Naive thymus-derived CD8-positive, alpha-beta T cell (primary cell): Measurements from ENCODE around the gene PIM3. TPM values are rescaled to one million over a fixed set of nuclear protein-coding genes. Genes with fewer than 3 reads are reported as not detected.
"Not testable (repeated sequence)": the region's sequence is repeated elsewhere in the genome, so short reads cannot be mapped to it uniquely, and the experiment has no call there.

ENCODE experiments used
- ATAC-seq, 2 donors: fragments of 150-1000 bp; cut with Tn5 transposase in 1 of 2; sonication (Bioruptor Pico), chemical (Tn5 transposase) in 1 of 2; 1 replicate in 1 of 2; 2 replicates in 1 of 2; pipeline ENCODE4 v1.10.0; 2021; ENCODE audit warnings: mild to moderate bottlenecking in 2 of 2, moderate library complexity in 2 of 2
- POLR2A ChIA-PET: fragments of 350-600 bp; sonication (Branson Sonifier 250); formaldehyde crosslinking; loops from one replicate; lab custom pipeline; 2021; ENCODE audit warnings: antibody characterized with exemption; lab: Charles Lee
- DNase-seq, 10 donors: peaks; one replicate each; pipeline versions ENCODE4 v3.0.0 to v3.0.0-alpha.2; 2020 to 2022
- H3K27ac Mint-ChIP-seq, 10 donors: one replicate each; pipeline ENCODE4 v1.8.0; 2020 to 2022; ENCODE audit warnings: mild to moderate bottlenecking in 10 of 10, mixed read lengths in 10 of 10, moderate library complexity in 4 of 10, inconsistent platforms in 1 of 10
- H3K27me3 Mint-ChIP-seq, 5 donors: one replicate each; pipeline ENCODE4 v1.8.0; 2021 to 2022; ENCODE audit warnings: mixed read lengths in 5 of 5
- H3K36me3 Mint-ChIP-seq, 3 donors: one replicate each; pipeline ENCODE4 v1.8.0; 2020 to 2022; ENCODE audit warnings: mixed read lengths in 3 of 3, mild to moderate bottlenecking in 2 of 3, inconsistent platforms in 1 of 3
- H3K4me1 Mint-ChIP-seq, 4 donors: one replicate each; pipeline ENCODE4 v1.8.0; 2021 to 2022; ENCODE audit warnings: mixed read lengths in 4 of 4
- H3K4me3 Mint-ChIP-seq, 10 donors: one replicate each; pipeline ENCODE4 v1.8.0; 2020 to 2022; ENCODE audit warnings: mild to moderate bottlenecking in 10 of 10, mixed read lengths in 10 of 10, moderate library complexity in 6 of 10, inconsistent platforms in 1 of 10
- H3K9me3 Mint-ChIP-seq, 9 donors: one replicate each; pipeline ENCODE4 v1.8.0; 2020 to 2022; ENCODE audit warnings: mixed read lengths in 9 of 9, mild to moderate bottlenecking in 3 of 9, inconsistent platforms in 1 of 9, moderate library complexity in 1 of 9
- polyA plus RNA-seq, 3 donors: library from polyadenylated mRNA; unstranded; fragments of 300-500 nt; fragmentation: Illumina TruSeq; gene quantifications; one replicate each; pipeline ENCODE4 v1.2.3, GENCODE V29; 2021
- total RNA-seq, 8 experiments: library from RNA in 2 of 8; stranded (reverse) in 2 of 8; gene quantifications; one replicate each; pipeline ENCODE4 v1.2.3 and lab custom pipeline; 2021 to 2026

Gene PIM3
- total and polyA plus RNA-seq, 5 experiments from 2014 or later = 12.4 to 44.0 (median 26.0) TPM

DNA sequence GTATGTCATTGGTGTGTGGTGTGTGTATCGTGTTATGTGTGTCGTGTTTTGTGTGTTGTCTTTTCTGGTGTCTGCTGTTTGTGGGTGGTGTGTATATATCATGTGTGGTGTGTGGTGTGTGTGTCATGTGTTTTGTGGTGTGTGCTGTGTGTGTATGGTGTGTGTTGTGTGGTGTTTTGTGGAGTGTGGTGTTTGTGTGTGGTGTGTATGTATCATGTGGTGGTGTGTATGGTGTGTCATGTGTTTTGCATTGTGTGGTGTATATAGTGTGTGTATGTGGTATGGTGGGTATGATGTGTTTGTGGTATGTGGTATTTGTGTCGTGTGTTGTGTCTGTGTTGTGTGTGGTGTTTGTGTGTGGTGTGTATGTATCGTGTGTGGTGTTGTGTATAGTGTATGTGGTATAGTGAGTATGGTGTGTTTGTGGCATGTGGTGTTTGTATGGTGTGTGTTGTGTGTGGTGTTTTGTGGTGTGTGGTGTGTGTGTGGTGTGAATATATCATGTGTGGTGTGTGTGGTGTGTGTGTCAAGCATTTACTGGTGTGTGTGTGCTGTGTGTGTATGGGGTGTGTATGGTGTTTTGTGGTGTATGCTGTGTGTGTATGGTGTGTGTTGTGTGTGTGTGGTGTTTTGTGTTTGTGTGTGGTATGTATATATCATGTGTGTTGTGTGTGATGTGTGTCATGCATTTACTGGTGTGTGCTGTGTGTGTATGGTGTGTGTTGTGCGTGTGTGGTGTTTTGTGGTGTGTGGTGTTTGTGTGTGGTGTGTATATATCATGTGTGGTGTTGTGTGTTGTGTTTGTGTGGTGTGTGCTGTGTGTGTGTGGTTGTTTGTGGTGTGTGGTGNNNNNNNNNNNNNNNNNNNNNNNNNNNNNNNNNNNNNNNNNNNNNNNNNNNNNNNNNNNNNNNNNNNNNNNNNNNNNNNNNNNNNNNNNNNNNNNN, 12.7 kb downstream of the PIM3 start:
- peaks cover 0 to under 1% (median 0%) of the 10 kb centered on the region in 9 donors for H3K9me3 Mint-ChIP-seq

DNA sequence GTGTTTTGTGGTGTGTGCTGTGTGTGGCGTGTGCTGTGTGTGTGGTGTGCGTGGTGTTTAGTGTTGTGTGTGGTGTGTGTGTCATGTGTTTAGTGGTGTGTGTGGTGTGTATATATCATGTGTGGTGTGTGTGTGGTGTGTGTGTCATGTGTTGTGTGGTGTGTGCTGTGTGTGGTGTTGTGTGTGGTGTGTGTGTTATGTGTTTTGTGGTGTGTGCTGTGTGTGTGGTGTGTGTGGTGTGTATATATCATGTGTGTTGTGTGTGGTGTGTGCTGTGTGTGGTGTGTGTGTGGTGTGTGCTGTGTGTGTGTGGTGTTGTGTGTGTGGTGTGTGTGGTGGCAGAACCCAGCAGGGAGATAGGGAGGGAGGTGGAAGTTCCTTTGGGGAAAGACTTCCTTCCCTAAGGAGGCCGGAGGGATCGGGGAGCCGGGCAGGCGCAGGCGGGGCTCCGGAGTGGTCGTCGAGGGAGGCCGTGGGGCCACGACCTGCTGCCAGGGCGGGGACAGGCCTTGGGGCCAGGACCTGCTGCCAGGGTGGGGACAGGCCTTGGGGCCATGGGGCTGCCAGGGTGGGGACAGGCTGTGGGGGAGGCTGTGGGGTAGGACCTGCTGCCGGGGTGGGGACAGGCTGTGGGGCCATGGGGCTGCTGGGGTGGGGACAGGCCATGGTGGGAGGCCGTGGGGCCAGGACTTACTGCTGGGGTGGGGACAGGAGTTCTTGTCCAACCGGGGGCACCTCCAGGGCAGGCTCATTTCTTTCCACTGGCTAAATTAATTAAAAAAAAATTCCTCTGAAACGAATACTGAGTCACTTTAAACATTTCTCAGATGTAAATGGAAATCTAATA, 15.2 kb downstream of the PIM3 start:
- POLR2A ChIA-PET = interaction anchor here (0.9 kb wide), 1 partner anchor 13 kb away, joined by 3 read pairs; no protein-coding TSS in a partner anchor
- Mint-ChIP-seq H3K4me3 (peak overlapping the region in 3 of 10 donors; percentile 20 to 66 (median 24)), H3K27me3 (peaks cover 0 to 5% (median 3%) of the 10 kb centered on the region in 5 donors), H3K9me3 (peaks cover 8 to 14% (median 9%) of the 10 kb centered on the region in 9 donors), H3K4me1 (peaks cover 15 to 20% (median 19%) of the 10 kb centered on the region in 4 donors), H3K36me3 (peaks cover 3 to 9% (median 8%) of the 10 kb centered on the region in 3 donors), H3K27ac (peak overlapping the region in 8 of 10 donors; percentile 65 to 86 (median 76))
- ATAC-seq (peak; percentile 3 to 17), DNase-seq (peak in 4 of 10 donors; percentile 1 to 53 (median 20))

More for the DNA sequence above, 12.7 kb downstream of the PIM3 start:
- DNase-seq = peak in 1 of 10 donors; percentile 32
- peaks cover 0 to 1% (median 0%) of the 10 kb centered on the region in 5 donors for H3K27me3 Mint-ChIP-seq
- H3K4me3 Mint-ChIP-seq = no peak overlapping the region
- ATAC-seq = no peak
- H3K27ac Mint-ChIP-seq = no peak overlapping the region
- H3K4me1 Mint-ChIP-seq = peaks cover 16 to 31% (median 26%) of the 10 kb centered on the region in 4 donors
- no peaks in the 10 kb centered on the region for H3K36me3 Mint-ChIP-seq
- POLR2A ChIA-PET = no interaction called here

DNA sequence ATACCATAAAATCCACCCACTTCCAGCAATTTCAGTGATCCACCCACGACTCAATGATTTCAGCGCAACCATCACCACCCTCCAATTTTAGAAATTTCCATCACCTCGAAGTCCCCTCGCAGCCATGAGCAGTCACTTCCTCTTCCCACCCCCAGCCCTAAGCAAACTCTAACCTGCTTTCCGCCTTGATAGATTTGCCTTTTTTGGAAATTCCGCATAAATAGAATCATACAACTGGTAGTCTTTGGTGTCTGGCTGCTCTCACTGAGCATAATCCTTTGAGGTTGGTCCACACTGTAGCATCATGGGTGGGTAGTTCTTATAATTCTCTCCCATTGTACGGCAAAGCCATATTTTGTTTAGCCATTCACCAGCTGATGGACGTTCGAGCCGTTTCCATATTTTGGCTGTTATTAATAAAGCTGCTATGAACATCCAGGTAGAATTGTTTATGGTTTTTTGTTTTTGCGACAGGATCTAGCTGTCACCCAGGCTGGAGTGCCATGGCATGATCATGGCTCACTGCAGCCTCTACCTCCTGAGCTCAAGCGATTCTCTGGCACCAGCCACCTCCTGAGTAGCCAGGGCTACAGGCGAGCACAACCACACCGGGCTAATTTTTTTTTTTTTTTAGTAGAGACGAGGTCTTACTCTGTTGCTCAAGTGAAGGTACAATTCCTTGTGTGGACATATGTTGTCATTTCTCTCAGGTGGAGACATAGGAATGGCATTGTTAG, 16.0 kb downstream of the PIM3 start:
- peak overlapping the region in 5 of 10 donors; percentile 10 to 43 (median 20) for H3K4me3 Mint-ChIP-seq
- peak; percentile 64 to 78 for ATAC-seq
- peaks cover 0 to 8% (median 5%) of the 10 kb centered on the region in 5 donors for H3K27me3 Mint-ChIP-seq
- peaks cover 14 to 16% (median 15%) of the 10 kb centered on the region in 4 donors for H3K4me1 Mint-ChIP-seq
- peaks cover 8 to 18% (median 9%) of the 10 kb centered on the region in 9 donors for H3K9me3 Mint-ChIP-seq
- peak overlapping the region in 7 of 10 donors; percentile 6 to 67 (median 56) for H3K27ac Mint-ChIP-seq
- POLR2A ChIA-PET = interaction anchor here (0.7 to 0.9 kb wide), 4 partner anchors 9 to 32 kb away, joined by 3 to 4 read pairs (median 4); no protein-coding TSS in a partner anchor
- H3K36me3 Mint-ChIP-seq = peaks cover 3 to 12% (median 9%) of the 10 kb centered on the region in 3 donors
- peak in 4 of 10 donors; percentile 1 to 59 (median 17) for DNase-seq

DNA sequence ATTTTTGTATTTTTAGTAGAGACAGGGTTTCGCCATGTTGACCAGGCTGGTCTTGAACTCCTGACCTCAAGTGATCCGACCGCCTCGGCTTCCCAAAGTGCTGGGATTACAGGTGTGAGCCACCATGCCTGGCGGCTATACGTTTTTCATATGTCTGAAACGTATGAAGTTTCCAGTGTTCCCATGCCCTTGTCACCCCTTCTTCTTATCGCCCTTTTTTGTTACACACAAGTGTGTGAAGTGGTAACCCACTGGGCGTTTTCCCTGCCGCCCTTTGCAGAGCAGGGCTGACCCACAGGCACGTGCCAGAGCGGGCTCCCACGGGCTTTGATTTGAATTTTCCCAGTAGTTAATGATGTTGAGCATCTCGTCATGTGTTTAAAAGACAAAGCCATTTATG, 17.0 kb downstream of the PIM3 start:
- Mint-ChIP-seq H3K4me3 (no peak overlapping the region), H3K4me1 (peaks cover 14 to 17% (median 16%) of the 10 kb centered on the region in 4 donors), H3K27me3 (peaks cover 0 to 12% (median 9%) of the 10 kb centered on the region in 5 donors), H3K9me3 (peaks cover 8 to 18% (median 9%) of the 10 kb centered on the region in 9 donors), H3K36me3 (peaks cover 3 to 12% (median 9%) of the 10 kb centered on the region in 3 donors), H3K27ac (no peak overlapping the region)
- ATAC-seq (no peak), DNase-seq (no peak)
- POLR2A ChIA-PET = interaction anchor here (0.7 to 0.9 kb wide), 2 partner anchors 8 to 14 kb away, joined by 3 to 4 read pairs; no protein-coding TSS in a partner anchor

DNA sequence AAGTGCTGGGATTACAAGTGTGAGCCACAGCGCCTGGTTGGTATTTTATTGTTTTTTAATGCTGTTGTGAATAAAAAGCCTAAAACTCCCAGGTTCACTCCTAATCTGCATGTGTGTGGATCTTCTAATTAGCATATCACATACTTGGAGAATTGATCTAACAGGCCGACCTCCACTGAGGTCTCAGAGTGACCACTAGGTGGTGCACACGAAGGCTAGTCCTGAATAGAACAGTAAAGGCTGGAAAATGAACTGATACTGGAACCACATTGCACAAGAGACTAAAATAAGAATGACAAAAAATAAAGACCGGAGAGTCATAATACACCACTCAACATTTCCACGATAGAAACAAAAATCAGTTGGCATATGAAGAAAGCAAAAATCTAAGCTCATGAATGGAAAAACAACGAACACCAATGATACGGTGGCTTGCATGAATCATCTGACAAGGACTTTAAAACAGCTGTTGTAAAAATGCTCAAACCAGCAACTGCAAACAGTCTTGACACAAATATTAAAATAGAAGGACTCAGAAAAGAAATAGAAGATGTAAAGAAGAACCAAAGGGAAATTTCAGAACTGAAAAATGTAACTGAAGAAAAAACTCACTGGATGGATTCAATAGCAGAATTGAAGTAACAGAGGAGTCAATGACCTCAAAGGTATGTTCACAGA, 19.2 kb downstream of the PIM3 start:
- no peak for ATAC-seq
- POLR2A ChIA-PET = interaction anchor here (0.6 kb wide), 1 partner anchor 43 kb away, joined by 3 read pairs; no protein-coding TSS in a partner anchor

DNA sequence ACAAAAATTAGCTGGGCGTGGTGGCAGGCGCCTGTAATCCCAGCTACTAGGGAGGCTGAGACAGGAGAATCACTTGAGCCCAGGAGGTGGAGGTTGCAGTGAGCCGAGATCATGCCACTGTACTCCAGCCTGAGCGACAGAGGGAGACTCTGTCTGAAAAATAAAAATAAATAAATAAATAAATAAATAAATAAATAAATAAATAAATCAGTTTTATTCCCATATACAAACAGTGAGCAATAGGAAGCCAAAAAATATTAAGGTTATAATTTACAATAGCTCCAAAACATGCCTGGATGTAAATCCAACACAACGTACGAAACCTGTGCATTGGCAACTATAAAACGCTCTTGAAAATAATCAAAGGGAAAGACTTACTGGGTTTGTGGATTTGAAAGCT, 21.2 kb downstream of the PIM3 start:
- peaks cover 3 to 23% (median 22%) of the 10 kb centered on the region in 3 donors for H3K36me3 Mint-ChIP-seq
- not testable (repeated sequence) for H3K4me1 Mint-ChIP-seq, DNase-seq, H3K27ac Mint-ChIP-seq, H3K4me3 Mint-ChIP-seq, ATAC-seq
- H3K27me3 Mint-ChIP-seq = peaks cover 0 to 39% (median 15%) of the 10 kb centered on the region in 5 donors
- H3K9me3 Mint-ChIP-seq = peaks cover 8 to 31% (median 23%) of the 10 kb centered on the region in 9 donors
- POLR2A ChIA-PET = interaction anchor here (1.4 kb wide), 1 partner anchor 21 kb away, joined by 4 read pairs; no protein-coding TSS in a partner anchor

More for the DNA sequence above, 19.2 kb downstream of the PIM3 start:
- DNase-seq = peak in 1 of 10 donors; percentile 41
- no peak overlapping the region for H3K4me3 Mint-ChIP-seq
- peaks cover 8 to 18% (median 11%) of the 10 kb centered on the region in 9 donors for H3K9me3 Mint-ChIP-seq
- peaks cover 0 to 19% (median 12%) of the 10 kb centered on the region in 5 donors for H3K27me3 Mint-ChIP-seq
- peaks cover 3 to 12% (median 9%) of the 10 kb centered on the region in 3 donors for H3K36me3 Mint-ChIP-seq
- H3K27ac Mint-ChIP-seq = peak overlapping the region in 2 of 10 donors; percentile 4 to 63
- H3K4me1 Mint-ChIP-seq = peaks cover 14 to 24% (median 21%) of the 10 kb centered on the region in 4 donors

DNA sequence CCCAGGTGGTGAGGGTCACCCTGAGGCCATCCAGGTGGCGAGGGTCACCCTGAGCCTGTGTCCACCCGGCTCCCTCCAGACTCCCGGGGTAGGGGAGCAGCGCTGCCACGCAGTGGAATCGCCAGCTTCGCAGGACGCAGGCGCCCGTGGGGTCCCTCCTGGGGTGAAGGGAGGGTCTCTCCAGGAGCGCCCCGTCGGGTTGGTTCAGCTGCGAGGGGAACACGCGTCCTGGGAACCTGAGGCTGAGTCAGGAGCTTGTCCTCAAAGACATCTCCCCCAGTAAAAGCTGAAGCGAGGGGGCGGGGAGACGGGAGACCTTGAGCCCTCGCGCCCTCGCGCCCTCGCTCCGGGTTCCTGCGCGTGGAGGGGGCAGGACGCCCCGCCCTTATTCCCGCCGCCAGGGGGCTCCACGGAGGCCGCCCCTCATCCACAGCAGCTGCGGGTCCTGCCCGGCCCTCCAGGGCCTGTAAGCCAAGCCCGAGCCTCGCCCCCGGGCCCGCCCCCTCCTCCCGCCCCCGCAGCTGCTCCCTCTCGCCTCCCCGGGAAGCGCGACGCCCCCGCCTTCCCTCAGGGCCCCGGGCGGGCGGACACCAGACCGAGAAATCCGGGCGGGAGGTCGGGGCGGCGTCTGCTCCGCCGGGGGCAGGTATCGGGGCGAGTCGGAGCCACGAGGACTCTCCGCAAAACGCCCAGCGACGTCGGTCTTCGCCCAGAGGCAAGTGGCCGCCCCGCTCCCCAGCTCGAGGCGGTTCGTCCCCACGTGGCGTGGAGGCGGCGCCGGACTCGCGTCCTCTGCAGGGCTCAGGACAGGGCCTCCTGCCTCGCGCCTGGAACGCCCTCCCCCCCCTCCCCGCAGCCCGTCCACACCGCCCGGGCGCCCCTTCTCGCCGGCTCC, 22.8 kb downstream of the PIM3 start:
- no peak overlapping the region for H3K27ac Mint-ChIP-seq
- peak; percentile 92 to 93 for ATAC-seq
- H3K4me3 Mint-ChIP-seq = peak overlapping the region in 3 of 10 donors; percentile 60 to 68 (median 67)
- H3K4me1 Mint-ChIP-seq = peaks cover 2 to 9% (median 6%) of the 10 kb centered on the region in 4 donors
- peak in 7 of 10 donors; percentile 29 to 75 (median 54) for DNase-seq
- H3K27me3 Mint-ChIP-seq = peaks cover 0 to 39% (median 15%) of the 10 kb centered on the region in 5 donors
- POLR2A ChIA-PET = interaction anchor here (0.6 to 1.4 kb wide), 5 partner anchors 9 to 542 kb away, joined by 3 to 5 read pairs (median 4); partner anchors contain the start of gene SCO2
- peaks cover 3 to 28% (median 22%) of the 10 kb centered on the region in 3 donors for H3K36me3 Mint-ChIP-seq
- H3K9me3 Mint-ChIP-seq = peaks cover 8 to 38% (median 24%) of the 10 kb centered on the region in 9 donors

DNA sequence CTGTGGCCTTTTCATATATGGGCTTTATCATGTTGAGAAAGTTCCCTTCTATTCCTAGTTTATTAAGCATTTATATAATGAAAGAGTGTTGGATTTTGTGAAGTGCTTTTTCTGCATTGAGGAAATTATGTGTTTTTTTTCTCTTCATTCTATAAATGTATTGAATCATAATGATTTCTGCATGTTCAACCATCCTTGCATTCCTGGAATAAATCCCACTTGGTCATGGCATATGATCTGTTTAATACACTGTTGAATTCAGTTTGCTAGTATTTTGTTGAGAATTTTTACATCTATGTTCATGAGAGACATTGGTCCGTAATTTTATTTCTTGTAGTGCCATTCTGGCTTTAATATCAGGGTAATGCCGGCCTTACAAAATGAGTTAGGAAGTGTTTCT, 25.8 kb downstream of the PIM3 start:
- POLR2A ChIA-PET = no interaction called here
- no peak overlapping the region for H3K27ac Mint-ChIP-seq
- peaks cover 4 to 39% (median 21%) of the 10 kb centered on the region in 9 donors for H3K9me3 Mint-ChIP-seq
- H3K36me3 Mint-ChIP-seq = peaks cover 0 to 25% (median 14%) of the 10 kb centered on the region in 3 donors
- H3K4me1 Mint-ChIP-seq = peaks cover 2 to 9% (median 5%) of the 10 kb centered on the region in 4 donors
- DNase-seq = no peak
- H3K27me3 Mint-ChIP-seq = peaks cover 0 to 32% (median 15%) of the 10 kb centered on the region in 5 donors
- no peak for ATAC-seq
- no peak overlapping the region for H3K4me3 Mint-ChIP-seq

DNA sequence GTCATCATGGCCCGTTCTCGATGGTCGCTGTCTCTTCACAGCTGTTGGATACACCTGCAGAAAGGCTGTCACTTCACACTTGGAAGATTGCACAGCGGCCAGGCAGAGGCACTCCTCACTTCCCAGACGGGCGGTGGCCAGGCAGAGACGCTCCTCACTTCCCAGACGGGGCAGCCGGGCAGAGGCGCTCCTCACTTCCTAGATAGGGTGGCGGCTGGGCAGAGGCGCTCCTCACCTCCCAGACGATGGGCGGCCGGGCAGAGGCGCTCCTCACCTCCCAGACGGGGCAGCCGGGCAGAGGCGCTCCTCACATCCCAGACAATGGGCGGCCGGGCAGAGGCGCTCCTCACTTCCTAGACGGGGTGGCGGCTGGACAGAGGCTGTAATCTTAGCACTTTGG, 29.3 kb downstream of the PIM3 start:
- Mint-ChIP-seq H3K36me3 (peaks cover 0 to 26% (median 14%) of the 10 kb centered on the region in 3 donors), H3K27me3 (peaks cover 0 to 22% (median 5%) of the 10 kb centered on the region in 5 donors), H3K9me3 (peaks cover 4 to 45% (median 25%) of the 10 kb centered on the region in 9 donors)
- DNase-seq, ATAC-seq, POLR2A ChIA-PET, H3K4me3 Mint-ChIP-seq, H3K4me1 Mint-ChIP-seq, H3K27ac Mint-ChIP-seq: not testable (repeated sequence)

DNA sequence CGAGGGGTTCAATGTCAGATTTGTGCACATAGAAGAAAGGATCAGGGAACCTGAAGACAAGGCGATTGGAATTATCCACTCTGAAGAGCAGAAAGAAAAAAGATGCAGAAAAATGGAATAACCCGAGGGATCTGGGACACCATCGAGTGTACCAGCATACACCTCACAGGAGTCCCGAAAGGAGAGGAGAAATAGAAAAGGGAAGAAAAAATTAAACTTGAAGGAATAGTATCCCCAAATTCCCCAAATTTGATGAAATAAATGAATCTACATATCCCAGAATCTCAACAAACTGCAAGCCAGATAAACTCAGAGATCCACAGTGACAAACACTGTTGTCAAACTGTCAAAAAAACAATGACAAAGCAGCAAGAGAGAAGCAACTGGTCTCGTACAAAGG, 30.6 kb downstream of the PIM3 start:
- ATAC-seq (no peak), DNase-seq (no peak)
- POLR2A ChIA-PET = no interaction called here
- peaks cover 0 to 18% (median 10%) of the 10 kb centered on the region in 3 donors for H3K36me3 Mint-ChIP-seq
- peaks cover 3 to 39% (median 16%) of the 10 kb centered on the region in 9 donors for H3K9me3 Mint-ChIP-seq
- no peak overlapping the region for H3K27ac Mint-ChIP-seq
- peaks cover 0 to 9% (median 0%) of the 10 kb centered on the region in 5 donors for H3K27me3 Mint-ChIP-seq
- H3K4me1 Mint-ChIP-seq = peaks cover 4 to 8% (median 6%) of the 10 kb centered on the region in 4 donors
- H3K4me3 Mint-ChIP-seq = no peak overlapping the region
